ENCODE data around the gene PRSS23.

Gene PRSS23

GRCh38 chr11:86799680-86800075, 664 bp upstream of the PRSS23 start:
- TF ChIP-seq, protein P1, sequence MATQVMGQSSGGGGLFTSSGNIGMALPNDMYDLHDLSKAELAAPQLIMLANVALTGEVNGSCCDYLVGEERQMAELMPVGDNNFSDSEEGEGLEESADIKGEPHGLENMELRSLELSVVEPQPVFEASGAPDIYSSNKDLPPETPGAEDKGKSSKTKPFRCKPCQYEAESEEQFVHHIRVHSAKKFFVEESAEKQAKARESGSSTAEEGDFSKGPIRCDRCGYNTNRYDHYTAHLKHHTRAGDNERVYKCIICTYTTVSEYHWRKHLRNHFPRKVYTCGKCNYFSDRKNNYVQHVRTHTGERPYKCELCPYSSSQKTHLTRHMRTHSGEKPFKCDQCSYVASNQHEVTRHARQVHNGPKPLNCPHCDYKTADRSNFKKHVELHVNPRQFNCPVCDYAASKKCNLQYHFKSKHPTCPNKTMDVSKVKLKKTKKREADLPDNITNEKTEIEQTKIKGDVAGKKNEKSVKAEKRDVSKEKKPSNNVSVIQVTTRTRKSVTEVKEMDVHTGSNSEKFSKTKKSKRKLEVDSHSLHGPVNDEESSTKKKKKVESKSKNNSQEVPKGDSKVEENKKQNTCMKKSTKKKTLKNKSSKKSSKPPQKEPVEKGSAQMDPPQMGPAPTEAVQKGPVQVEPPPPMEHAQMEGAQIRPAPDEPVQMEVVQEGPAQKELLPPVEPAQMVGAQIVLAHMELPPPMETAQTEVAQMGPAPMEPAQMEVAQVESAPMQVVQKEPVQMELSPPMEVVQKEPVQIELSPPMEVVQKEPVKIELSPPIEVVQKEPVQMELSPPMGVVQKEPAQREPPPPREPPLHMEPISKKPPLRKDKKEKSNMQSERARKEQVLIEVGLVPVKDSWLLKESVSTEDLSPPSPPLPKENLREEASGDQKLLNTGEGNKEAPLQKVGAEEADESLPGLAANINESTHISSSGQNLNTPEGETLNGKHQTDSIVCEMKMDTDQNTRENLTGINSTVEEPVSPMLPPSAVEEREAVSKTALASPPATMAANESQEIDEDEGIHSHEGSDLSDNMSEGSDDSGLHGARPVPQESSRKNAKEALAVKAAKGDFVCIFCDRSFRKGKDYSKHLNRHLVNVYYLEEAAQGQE (IDR thresholded peaks at IDR 0.05; ENCODE audit: insufficient read depth in 1 of 2, low read depth in 2 of 2, low read length in 2 of 2): no peak
- TF ChIP-seq TAF1 (IDR thresholded peaks at IDR 0.05; ENCODE audit: borderline replicate concordance, insufficient read depth, low read length) (no peak), FOXP2 (optimal IDR thresholded peaks at IDR 0.05; ENCODE audit: borderline replicate concordance, extremely low read depth, extremely low read length, insufficient read depth) (no peak), POLR2AphosphoS5 (IDR thresholded peaks at IDR 0.05; ENCODE audit: low read depth, low read length) (no peak), SIN3A (IDR thresholded peaks at IDR 0.05; ENCODE audit: borderline replicate concordance, insufficient read depth, low read length) (no peak)

DNA sequence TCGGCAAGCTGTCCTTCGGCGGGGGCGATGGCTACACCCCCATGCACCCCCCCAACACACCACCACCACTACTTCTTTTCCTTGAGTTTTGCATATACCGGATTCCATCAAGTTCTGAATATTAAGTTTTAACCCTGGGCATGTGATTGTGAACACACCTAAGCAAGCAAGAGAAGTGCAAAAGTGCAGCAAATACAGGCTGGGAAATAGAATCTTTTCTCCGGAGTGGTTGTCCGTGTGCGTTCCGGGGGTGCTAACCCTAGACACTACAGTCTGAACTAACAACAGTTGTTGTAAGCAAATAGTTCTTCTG, 574 bp downstream of the PRSS23 start:
- TF ChIP-seq TAF1 (IDR thresholded peaks at IDR 0.05; ENCODE audit: borderline replicate concordance, insufficient read depth, low read length) (no peak), SIN3A (IDR thresholded peaks at IDR 0.05; ENCODE audit: borderline replicate concordance, insufficient read depth, low read length) (no peak), FOXP2 (optimal IDR thresholded peaks at IDR 0.05; ENCODE audit: borderline replicate concordance, extremely low read depth, extremely low read length, insufficient read depth) (no peak), POLR2AphosphoS5 (IDR thresholded peaks at IDR 0.05; ENCODE audit: low read depth, low read length) (no peak)
- TF ChIP-seq, protein P1 (IDR thresholded peaks at IDR 0.05; ENCODE audit: insufficient read depth in 1 of 2, low read depth in 2 of 2, low read length in 2 of 2): no peak

DNA sequence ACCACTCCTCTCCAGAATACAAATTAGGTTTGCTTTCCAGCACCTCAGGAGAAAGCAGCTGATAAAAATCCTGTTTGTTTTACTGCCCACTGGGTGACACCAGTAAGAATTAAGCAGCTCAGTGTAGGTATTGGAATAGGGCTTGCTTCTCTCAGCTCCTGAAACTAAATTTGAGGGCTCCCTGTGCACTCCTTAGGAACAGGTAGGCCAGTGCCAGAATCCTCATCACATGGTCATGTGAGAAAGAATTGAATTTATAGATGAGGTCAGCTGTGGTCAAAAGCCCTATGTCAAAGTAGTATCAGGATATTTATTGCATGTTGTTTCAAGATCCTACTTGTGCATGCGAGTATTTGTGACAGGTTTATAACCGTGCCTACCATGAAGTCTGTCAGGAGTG, 1.0 kb downstream of the PRSS23 start:
- no peak for TF ChIP-seq TAF1 (IDR thresholded peaks at IDR 0.05; ENCODE audit: borderline replicate concordance, insufficient read depth, low read length)
- no peak for TF ChIP-seq FOXP2 (optimal IDR thresholded peaks at IDR 0.05; ENCODE audit: borderline replicate concordance, extremely low read depth, extremely low read length, insufficient read depth)
- TF ChIP-seq POLR2AphosphoS5 (IDR thresholded peaks at IDR 0.05; ENCODE audit: low read depth, low read length): no peak
- TF ChIP-seq, protein P1 (IDR thresholded peaks at IDR 0.05; ENCODE audit: insufficient read depth in 1 of 2, low read depth in 2 of 2, low read length in 2 of 2): no peak
- no peak for TF ChIP-seq SIN3A (IDR thresholded peaks at IDR 0.05; ENCODE audit: borderline replicate concordance, insufficient read depth, low read length)

DNA sequence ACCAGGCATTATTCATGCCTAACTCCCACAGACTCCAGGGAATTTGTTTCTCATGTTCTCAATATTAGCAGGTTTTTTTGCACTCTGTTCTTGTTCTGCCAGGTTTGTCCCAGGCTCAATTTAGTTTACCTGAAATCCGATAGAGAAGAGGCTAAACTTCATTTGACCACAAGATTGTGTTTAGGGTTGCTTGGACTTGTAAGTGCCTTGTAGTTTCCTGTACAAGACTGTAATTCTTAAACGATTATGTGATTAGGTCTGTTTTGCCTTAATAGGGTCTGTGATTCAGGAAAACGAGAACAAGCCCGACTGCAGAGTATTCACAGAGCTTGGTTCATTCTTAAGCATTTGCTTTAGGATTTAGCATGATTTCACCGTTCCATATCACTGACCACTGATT, 1.8 kb downstream of the PRSS23 start:
- TF ChIP-seq, protein P1 (IDR thresholded peaks at IDR 0.05; ENCODE audit: insufficient read depth in 1 of 2, low read depth in 2 of 2, low read length in 2 of 2): no peak
- TF ChIP-seq SIN3A (IDR thresholded peaks at IDR 0.05; ENCODE audit: borderline replicate concordance, insufficient read depth, low read length) (no peak), TAF1 (IDR thresholded peaks at IDR 0.05; ENCODE audit: borderline replicate concordance, insufficient read depth, low read length) (no peak), POLR2AphosphoS5 (IDR thresholded peaks at IDR 0.05; ENCODE audit: low read depth, low read length) (no peak), FOXP2 (optimal IDR thresholded peaks at IDR 0.05; ENCODE audit: borderline replicate concordance, extremely low read depth, extremely low read length, insufficient read depth) (no peak)

GRCh38 chr11:86802601-86803051, 2.3 kb downstream of the PRSS23 start:
- TF ChIP-seq, protein P1 (IDR thresholded peaks at IDR 0.05; ENCODE audit: insufficient read depth in 1 of 2, low read depth in 2 of 2, low read length in 2 of 2): no peak
- TF ChIP-seq SIN3A (IDR thresholded peaks at IDR 0.05; ENCODE audit: borderline replicate concordance, insufficient read depth, low read length) (no peak), FOXP2 (optimal IDR thresholded peaks at IDR 0.05; ENCODE audit: borderline replicate concordance, extremely low read depth, extremely low read length, insufficient read depth) (no peak), TAF1 (IDR thresholded peaks at IDR 0.05; ENCODE audit: borderline replicate concordance, insufficient read depth, low read length) (no peak), POLR2AphosphoS5 (IDR thresholded peaks at IDR 0.05; ENCODE audit: low read depth, low read length) (no peak)

Data from PFSK-1 (cell line).